NCI-H1436 (cell line): ENCODE data around the gene RPAIN.

Experiments
- DNase-seq: peaks from one replicate; lab custom pipeline; 2025; lab: John Stamatoyannopoulos, UW

Gene RPAIN

GRCh38 chr17:5419959-5420653 lies at the start of gene RPAIN:
TSS of gene RPAIN (plus strand) at chr17:5420182. CDS start at chr17:5420211, 29 bp downstream.
- DNase-seq = peak; percentile 92

GRCh38 chr17:5370411-5370810 lies 49.6 kb upstream of the RPAIN start:
- DNase-seq = no peak

GRCh38 chr17:5373112-5373511 lies 46.9 kb upstream of the RPAIN start:
- DNase-seq = no peak

GRCh38 chr17:5378566-5379207 lies 41.3 kb upstream of the RPAIN start:
- DNase-seq = no peak

GRCh38 chr17:5379351-5380107 lies 40.5 kb upstream of the RPAIN start:
- DNase-seq = no peak

GRCh38 chr17:5380491-5381135 lies 39.4 kb upstream of the RPAIN start:
- no peak for DNase-seq

GRCh38 chr17:5381542-5381941 lies 38.4 kb upstream of the RPAIN start:
- DNase-seq = no peak

GRCh38 chr17:5391678-5392077 lies 28.3 kb upstream of the RPAIN start:
- no peak for DNase-seq

- DNase-seq = no peak
These were observed 23.4 kb upstream of the RPAIN start for GRCh38 chr17:5396612-5397011.

GRCh38 chr17:5399767-5400166 lies 20.2 kb upstream of the RPAIN start:
- no peak for DNase-seq

GRCh38 chr17:5405400-5405799 lies 14.6 kb upstream of the RPAIN start:
- no peak for DNase-seq

GRCh38 chr17:5408186-5408585 lies 11.8 kb upstream of the RPAIN start:
- DNase-seq = no peak

- DNase-seq = no peak
These were observed 9.2 kb upstream of the RPAIN start for GRCh38 chr17:5410594-5411272.

- DNase-seq = no peak
These were observed 6.3 kb upstream of the RPAIN start for GRCh38 chr17:5413682-5414081.

GRCh38 chr17:5416901-5417300 lies 3.1 kb upstream of the RPAIN start:
- DNase-seq = no peak

- DNase-seq = no peak
These were observed 1.1 kb upstream of the RPAIN start for GRCh38 chr17:5418858-5419355.

- peak; percentile 96 for DNase-seq
These were observed 525 bp upstream of the RPAIN start, which contains the start of gene NUP88 for GRCh38 chr17:5419356-5419958. TSS of gene NUP88 (minus strand) at chr17:5419662. CDS start at chr17:5419650, 12 bp downstream.

GRCh38 chr17:5422505-5422904 lies 2.5 kb downstream of the RPAIN start:
- DNase-seq = no peak

GRCh38 chr17:5424909-5425308 lies 4.9 kb downstream of the RPAIN start:
- no peak for DNase-seq

GRCh38 chr17:5425826-5426225 lies 5.8 kb downstream of the RPAIN start:
- DNase-seq = no peak

- no peak for DNase-seq
These were observed 9.4 kb downstream of the RPAIN start for GRCh38 chr17:5429191-5429887.
